Measurements from ENCODE around the gene PRMT2.
A peak's percentile ranks its signal among the peaks of the same experiment; 100 is the strongest.

PRMT2 gene

GRCh38 chr21:46661642-46662366, 26.3 kb downstream of the PRMT2 start:
- Histone ChIP-seq H3K36me3 (ENCODE audit: control insufficient read depth in 1 of 2, insufficient read depth in 2 of 2, low read depth in 1 of 2, low read length in 2 of 2) (peaks cover 60 to 69% of the 10 kb centered on the region in 2 experiments), H2AFZ (ENCODE audit: low read depth, low read length) (no peak overlapping the region), H2BK5ac (ENCODE audit: low read depth, low read length, poor library complexity, severe bottlenecking) (no peak overlapping the region), H3K79me1 (replicated peaks; ENCODE audit: low read length, poor library complexity, severe bottlenecking) (peaks cover 26% of the 10 kb centered on the region), H3K9ac (ENCODE audit: low read length) (peak overlapping the region; percentile 70), H3K9me3 (ENCODE audit: control insufficient read depth, low read length) (no peaks in the 10 kb centered on the region), H3K4ac (ENCODE audit: low read depth in 1 of 2, low read length in 2 of 2) (no peak overlapping the region), H3K4me3 (ENCODE audit: insufficient read depth in 1 of 2, low read depth in 1 of 2, low read length in 2 of 2) (peak overlapping the region in 1 of 2 experiments; percentile 46), H4K8ac (ENCODE audit: low read length) (no peak overlapping the region), H3K18ac (ENCODE audit: low read depth in 1 of 2, low read length in 2 of 2) (no peak overlapping the region), H2BK12ac (ENCODE audit: low read length in 2 of 2) (peak overlapping the region in 1 of 2 experiments; percentile 29), H4K91ac (ENCODE audit: low read length) (no peak overlapping the region), H2BK15ac (ENCODE audit: low read depth, poor library complexity, severe bottlenecking) (no peak overlapping the region), H3K4me1 (ENCODE audit: control insufficient read depth, insufficient read depth, low read depth, low read length) (peaks cover 4% of the 10 kb centered on the region), H3K4me2 (ENCODE audit: low read length, poor library complexity, severe bottlenecking) (no peak overlapping the region), H3K27me3 (ENCODE audit: control insufficient read depth in 1 of 2, insufficient read depth in 1 of 2, low read length in 2 of 2) (no peaks in the 10 kb centered on the region), H3K23ac (ENCODE audit: low read length in 2 of 2) (peak overlapping the region in 1 of 2 experiments; percentile 64), H3K14ac (ENCODE audit: low read length in 2 of 2) (no peak overlapping the region), H3K27ac (ENCODE audit: low read length, poor library complexity, severe bottlenecking) (no peak overlapping the region), H2BK120ac (ENCODE audit: low read depth, low read length) (no peak overlapping the region), H2AK5ac (ENCODE audit: low read length, severe bottlenecking) (no peak overlapping the region)
- DNase-seq, result no peak
- 91% methylated on average over 39 of the region's 61 CpGs for WGBS

DNA sequence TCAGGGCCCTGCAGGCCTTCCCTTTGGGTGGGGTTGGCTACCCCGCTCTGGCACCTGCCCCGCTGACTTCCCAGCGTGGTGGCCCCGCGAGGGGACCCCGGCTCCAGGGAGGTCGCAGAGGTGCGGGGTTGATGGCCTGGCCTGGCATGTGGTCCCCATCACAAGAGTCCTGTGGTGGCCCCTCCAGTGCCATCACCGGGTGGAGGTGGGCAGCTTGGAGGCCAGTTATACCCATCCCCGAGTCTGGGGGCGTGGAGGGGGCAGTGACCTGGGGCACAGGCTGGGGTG, 26.8 kb downstream of the PRMT2 start:
- Histone ChIP-seq H2BK15ac (ENCODE audit: low read depth, poor library complexity, severe bottlenecking) (peak overlapping the region; percentile 12), H2BK120ac (ENCODE audit: low read depth, low read length) (no peak overlapping the region), H3K18ac (ENCODE audit: low read depth in 1 of 2, low read length in 2 of 2) (no peak overlapping the region), H2AK5ac (ENCODE audit: low read length, severe bottlenecking) (no peak overlapping the region), H3K14ac (ENCODE audit: low read length in 2 of 2) (no peak overlapping the region), H3K4me2 (ENCODE audit: low read length, poor library complexity, severe bottlenecking) (no peak overlapping the region), H3K27me3 (ENCODE audit: control insufficient read depth in 1 of 2, insufficient read depth in 1 of 2, low read length in 2 of 2) (no peaks in the 10 kb centered on the region), H3K9me3 (ENCODE audit: control insufficient read depth, low read length) (no peaks in the 10 kb centered on the region), H3K36me3 (ENCODE audit: control insufficient read depth in 1 of 2, insufficient read depth in 2 of 2, low read depth in 1 of 2, low read length in 2 of 2) (peaks cover 60 to 64% of the 10 kb centered on the region in 2 experiments), H4K91ac (ENCODE audit: low read length) (no peak overlapping the region), H3K4me1 (ENCODE audit: control insufficient read depth, insufficient read depth, low read depth, low read length) (peaks cover 8% of the 10 kb centered on the region), H2BK5ac (ENCODE audit: low read depth, low read length, poor library complexity, severe bottlenecking) (no peak overlapping the region), H3K27ac (ENCODE audit: low read length, poor library complexity, severe bottlenecking) (no peak overlapping the region), H3K4ac (ENCODE audit: low read depth in 1 of 2, low read length in 2 of 2) (no peak overlapping the region), H3K4me3 (ENCODE audit: insufficient read depth in 1 of 2, low read depth in 1 of 2, low read length in 2 of 2) (no peak overlapping the region), H3K9ac (ENCODE audit: low read length) (no peak overlapping the region), H2AFZ (ENCODE audit: low read depth, low read length) (no peak overlapping the region), H3K23ac (ENCODE audit: low read length in 2 of 2) (no peak overlapping the region), H4K8ac (ENCODE audit: low read length) (no peak overlapping the region), H3K79me1 (replicated peaks; ENCODE audit: low read length, poor library complexity, severe bottlenecking) (peaks cover 25% of the 10 kb centered on the region), H2BK12ac (ENCODE audit: low read length in 2 of 2) (no peak overlapping the region)
- DNase-seq, result no peak
- 98% methylated on average over 11 of the region's 11 CpGs for WGBS

- 94% methylated on average over 21 of the region's 21 CpGs for WGBS
- H3K4ac ChIP-seq (ENCODE audit: low read depth in 1 of 2, low read length in 2 of 2), result no peak overlapping the region
- no peak overlapping the region for H3K14ac ChIP-seq (ENCODE audit: low read length in 2 of 2)
- H2AFZ ChIP-seq (ENCODE audit: low read depth, low read length), result no peak overlapping the region
- peaks cover 20% of the 10 kb centered on the region for H3K79me1 ChIP-seq (replicated peaks; ENCODE audit: low read length, poor library complexity, severe bottlenecking)
- H3K23ac ChIP-seq (ENCODE audit: low read length in 2 of 2), result no peak overlapping the region
- H3K4me2 ChIP-seq (ENCODE audit: low read length, poor library complexity, severe bottlenecking), result no peak overlapping the region
- H3K4me3 ChIP-seq (ENCODE audit: insufficient read depth in 1 of 2, low read depth in 1 of 2, low read length in 2 of 2), result no peak overlapping the region
- H3K9ac ChIP-seq (ENCODE audit: low read length), result no peak overlapping the region
- H2BK15ac ChIP-seq (ENCODE audit: low read depth, poor library complexity, severe bottlenecking), result no peak overlapping the region
- peak; percentile 13 for DNase-seq
- H3K27ac ChIP-seq (ENCODE audit: low read length, poor library complexity, severe bottlenecking), result no peak overlapping the region
- no peak overlapping the region for H4K91ac ChIP-seq (ENCODE audit: low read length)
- no peak overlapping the region for H2AK5ac ChIP-seq (ENCODE audit: low read length, severe bottlenecking)
- no peak overlapping the region for H2BK120ac ChIP-seq (ENCODE audit: low read depth, low read length)
- no peak overlapping the region for H2BK5ac ChIP-seq (ENCODE audit: low read depth, low read length, poor library complexity, severe bottlenecking)
- H2BK12ac ChIP-seq (ENCODE audit: low read length in 2 of 2), result no peak overlapping the region
- H3K36me3 ChIP-seq (ENCODE audit: control insufficient read depth in 1 of 2, insufficient read depth in 2 of 2, low read depth in 1 of 2, low read length in 2 of 2), result peaks cover 56 to 58% of the 10 kb centered on the region in 2 experiments
- H3K27me3 ChIP-seq (ENCODE audit: control insufficient read depth in 1 of 2, insufficient read depth in 1 of 2, low read length in 2 of 2), result no peaks in the 10 kb centered on the region
- H4K8ac ChIP-seq (ENCODE audit: low read length), result no peak overlapping the region
- peaks cover 12% of the 10 kb centered on the region for H3K4me1 ChIP-seq (ENCODE audit: control insufficient read depth, insufficient read depth, low read depth, low read length)
- H3K9me3 ChIP-seq (ENCODE audit: control insufficient read depth, low read length), result no peaks in the 10 kb centered on the region
- no peak overlapping the region for H3K18ac ChIP-seq (ENCODE audit: low read depth in 1 of 2, low read length in 2 of 2)
Measured at GRCh38 chr21:46662765-46663500, 27.5 kb downstream of the PRMT2 start.

- Histone ChIP-seq H3K4ac (ENCODE audit: low read depth in 1 of 2, low read length in 2 of 2) (no peak overlapping the region), H3K4me3 (ENCODE audit: insufficient read depth in 1 of 2, low read depth in 1 of 2, low read length in 2 of 2) (no peak overlapping the region), H2BK120ac (ENCODE audit: low read depth, low read length) (no peak overlapping the region), H2AK5ac (ENCODE audit: low read length, severe bottlenecking) (no peak overlapping the region), H2AFZ (ENCODE audit: low read depth, low read length) (no peak overlapping the region), H3K27me3 (ENCODE audit: control insufficient read depth in 1 of 2, insufficient read depth in 1 of 2, low read length in 2 of 2) (no peaks in the 10 kb centered on the region), H3K23ac (ENCODE audit: low read length in 2 of 2) (no peak overlapping the region), H2BK5ac (ENCODE audit: low read depth, low read length, poor library complexity, severe bottlenecking) (no peak overlapping the region), H3K4me2 (ENCODE audit: low read length, poor library complexity, severe bottlenecking) (no peak overlapping the region), H3K9ac (ENCODE audit: low read length) (no peak overlapping the region), H3K18ac (ENCODE audit: low read depth in 1 of 2, low read length in 2 of 2) (no peak overlapping the region), H3K27ac (ENCODE audit: low read length, poor library complexity, severe bottlenecking) (no peak overlapping the region), H4K8ac (ENCODE audit: low read length) (no peak overlapping the region), H4K91ac (ENCODE audit: low read length) (no peak overlapping the region), H2BK12ac (ENCODE audit: low read length in 2 of 2) (no peak overlapping the region), H3K4me1 (ENCODE audit: control insufficient read depth, insufficient read depth, low read depth, low read length) (peaks cover 15% of the 10 kb centered on the region), H3K79me1 (replicated peaks; ENCODE audit: low read length, poor library complexity, severe bottlenecking) (peaks cover 16% of the 10 kb centered on the region), H3K36me3 (ENCODE audit: control insufficient read depth in 1 of 2, insufficient read depth in 2 of 2, low read depth in 1 of 2, low read length in 2 of 2) (peaks cover 49 to 50% of the 10 kb centered on the region in 2 experiments), H3K14ac (ENCODE audit: low read length in 2 of 2) (no peak overlapping the region), H3K9me3 (ENCODE audit: control insufficient read depth, low read length) (no peaks in the 10 kb centered on the region), H2BK15ac (ENCODE audit: low read depth, poor library complexity, severe bottlenecking) (no peak overlapping the region)
- DNase-seq, result no peak
- 98% methylated on average over 8 of the region's 8 CpGs for WGBS
Measured at GRCh38 chr21:46663754-46664153, 28.3 kb downstream of the PRMT2 start.
